ENCODE results near the gene CD74.

CD74 gene

GRCh38 chr5:150368526-150368925 is 44.2 kb downstream of the CD74 start:
- in situ Hi-C loops (cut with MboI; ENCODE audit: low sequenced_read_pairs) = no loop called here

- in situ Hi-C loops (cut with MboI; ENCODE audit: low sequenced_read_pairs) = no loop called here
Measured at GRCh38 chr5:150364004-150364403, 48.7 kb downstream of the CD74 start.

GRCh38 chr5:150363185-150363584 is 49.5 kb downstream of the CD74 start:
- in situ Hi-C loops (cut with MboI; ENCODE audit: low sequenced_read_pairs) = no loop called here

GRCh38 chr5:150361301-150361700 is 51.4 kb downstream of the CD74 start:
- in situ Hi-C loops (cut with MboI; ENCODE audit: low sequenced_read_pairs) = no loop called here

- in situ Hi-C loops (cut with MboI; ENCODE audit: low sequenced_read_pairs) = no loop called here
Measured at GRCh38 chr5:150358261-150359095, 54.2 kb downstream of the CD74 start.

GRCh38 chr5:150357326-150358260 is 55.1 kb downstream of the CD74 start, which contains the start of gene TCOF1:
Gene TCOF1 (plus strand): TSS chr5:150357697. CDS start chr5:150357747, 50 bp downstream.
- in situ Hi-C loops (cut with MboI; ENCODE audit: low sequenced_read_pairs) = no loop called here

GRCh38 chr5:150356575-150357294 is 56.0 kb downstream of the CD74 start:
- in situ Hi-C loops (cut with MboI; ENCODE audit: low sequenced_read_pairs) = no loop called here

- in situ Hi-C loops (cut with MboI; ENCODE audit: low sequenced_read_pairs) = no loop called here
Measured at GRCh38 chr5:150355791-150356190, 56.9 kb downstream of the CD74 start.

- in situ Hi-C loops (cut with MboI; ENCODE audit: low sequenced_read_pairs) = no loop called here
Measured at GRCh38 chr5:150353032-150353675, 59.6 kb downstream of the CD74 start.

GRCh38 chr5:150352244-150353031 is 60.3 kb downstream of the CD74 start:
- in situ Hi-C loops (cut with MboI; ENCODE audit: low sequenced_read_pairs) = no loop called here
